ENCODE results near the gene HCFC1.

The HCFC1 gene

DNA sequence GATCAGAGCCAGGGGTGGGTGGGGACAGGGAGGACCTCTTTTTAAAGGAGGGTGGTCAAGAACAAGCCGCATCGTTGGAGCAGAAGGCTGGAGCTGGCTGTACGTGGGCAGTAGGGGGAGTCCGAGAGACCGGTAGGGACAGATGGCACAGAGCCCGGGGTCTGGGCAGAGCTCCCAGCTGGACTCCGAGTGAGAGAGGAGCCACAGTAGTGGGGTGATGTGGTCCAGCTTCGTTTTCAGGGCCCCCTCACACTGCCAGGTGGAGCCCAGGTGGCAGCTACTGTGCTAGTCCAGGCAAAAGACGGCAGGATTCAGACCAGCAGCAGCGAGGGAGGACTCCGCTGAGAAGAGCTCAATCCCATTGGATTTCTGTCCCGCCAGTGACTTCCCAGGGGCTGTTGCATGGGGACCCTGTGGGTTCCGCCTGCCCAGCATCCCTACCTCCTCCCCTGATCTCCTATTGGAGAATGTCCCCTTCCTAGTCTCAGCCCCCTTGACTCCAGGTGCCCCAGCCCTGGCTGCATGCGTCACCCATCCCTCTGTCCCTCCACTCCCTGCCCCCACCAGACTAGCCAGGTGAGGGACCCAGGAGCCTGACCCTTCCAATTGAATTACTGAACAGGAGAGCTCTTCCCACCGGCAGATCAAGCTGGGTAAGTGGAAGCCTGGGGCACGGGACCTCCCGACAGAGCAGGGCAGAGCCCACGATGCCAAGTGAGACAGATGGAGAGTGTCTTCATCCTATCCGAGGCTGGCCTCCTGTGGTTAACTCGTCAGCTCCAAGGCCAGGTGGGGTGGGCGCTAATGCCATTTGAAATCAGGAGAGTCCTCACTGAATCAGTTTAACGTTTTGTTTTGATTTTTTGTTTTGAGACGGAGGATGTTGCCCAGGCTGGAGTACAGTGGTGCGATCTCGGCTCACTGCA, 48.4 kb downstream of the HCFC1 start:
- DNase-seq: no peak

DNA sequence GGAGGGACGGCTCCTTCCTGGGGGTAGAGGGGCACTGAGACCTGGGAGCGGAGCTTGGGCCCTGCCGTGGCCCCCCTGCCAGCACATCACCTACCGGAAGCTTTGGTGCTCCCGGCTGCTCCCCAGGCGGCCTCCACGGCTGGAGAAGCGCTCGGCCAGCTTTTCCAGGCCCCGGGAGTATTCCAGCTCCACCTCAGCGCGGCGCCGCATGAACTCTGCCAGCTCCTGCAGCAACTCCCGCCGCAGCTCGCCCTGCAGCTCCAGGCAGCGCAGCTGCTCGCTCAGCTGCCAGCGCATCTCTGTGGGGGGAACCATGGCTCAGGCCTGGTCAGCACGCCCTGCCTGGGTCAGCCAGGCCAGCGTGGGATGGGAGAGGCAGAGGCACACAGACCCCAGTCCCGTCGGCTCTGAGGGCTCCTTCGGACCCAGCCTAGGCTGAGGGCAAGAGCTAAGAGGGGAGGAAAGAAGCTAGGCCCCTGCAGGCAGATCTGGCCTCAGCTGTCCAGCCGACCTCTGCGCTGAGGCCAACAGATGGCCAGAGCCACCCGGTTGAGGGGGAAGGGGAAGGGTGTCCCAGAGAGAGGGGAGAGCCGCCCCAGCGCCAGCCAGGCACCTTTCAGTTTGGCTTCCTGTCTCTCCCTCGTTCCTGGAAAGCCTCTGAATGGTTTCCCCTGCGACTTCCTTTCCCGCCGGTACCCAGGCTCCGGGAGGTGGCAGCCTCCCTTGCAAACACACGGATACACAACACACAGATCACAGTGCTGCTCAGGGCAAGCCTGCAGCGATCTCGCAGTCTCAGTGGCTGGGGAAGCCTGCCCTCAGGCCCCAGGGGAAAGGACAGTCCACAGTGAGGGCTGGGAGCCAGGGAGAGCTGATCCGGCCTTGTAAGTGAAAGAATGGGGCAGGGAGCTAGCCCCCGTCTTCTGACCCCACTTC, 49.8 kb downstream of the HCFC1 start:
- DNase-seq: peak in 1 of 5 donors; percentile 54

- DNase-seq: no peak
Observed at GRCh38 chrX:153921070-153921469, 50.5 kb downstream of the HCFC1 start.

DNA sequence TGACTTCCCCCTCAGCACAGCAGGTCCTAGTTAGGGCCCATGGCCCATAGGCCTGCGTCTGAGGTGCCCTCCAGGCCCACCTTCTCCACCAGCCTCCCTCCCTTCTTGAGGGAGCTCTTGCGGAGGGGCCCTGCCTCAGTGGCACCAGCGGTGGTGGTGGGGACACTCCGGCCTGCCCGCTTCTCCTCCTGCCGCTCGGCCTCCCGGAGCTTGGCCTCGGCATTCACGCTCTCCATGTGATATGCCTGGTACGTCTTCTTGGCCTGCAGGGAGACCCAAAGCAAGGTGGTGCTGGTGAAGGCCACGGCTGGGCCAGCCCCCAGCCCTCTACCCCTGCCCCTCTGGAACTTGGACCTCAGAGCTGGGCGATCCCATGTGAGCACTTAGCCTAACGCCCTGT, 51.1 kb downstream of the HCFC1 start:
- DNase-seq: no peak

- no peak for DNase-seq
Observed at GRCh38 chrX:153919281-153919680, 52.3 kb downstream of the HCFC1 start.

DNA sequence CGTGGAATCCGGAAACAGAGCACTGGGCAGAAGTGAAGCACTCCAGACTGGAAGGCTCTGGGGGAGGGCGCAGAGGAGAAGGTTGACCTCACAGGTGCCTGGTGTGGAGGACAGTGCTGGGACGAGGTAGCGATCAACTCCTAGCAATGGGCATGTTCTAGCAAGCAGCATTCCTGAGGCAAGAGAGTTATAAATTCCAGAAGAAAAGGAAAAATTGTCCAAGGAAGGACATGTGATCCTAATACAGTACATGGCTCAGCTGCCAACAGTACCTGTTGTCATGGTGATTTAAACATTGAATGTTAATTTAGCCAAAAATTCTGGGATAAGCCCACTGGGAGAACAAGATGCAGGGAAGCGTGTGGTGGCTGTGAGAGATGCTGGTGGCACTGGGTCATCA, 53.7 kb downstream of the HCFC1 start:
- DNase-seq: no peak

DNA sequence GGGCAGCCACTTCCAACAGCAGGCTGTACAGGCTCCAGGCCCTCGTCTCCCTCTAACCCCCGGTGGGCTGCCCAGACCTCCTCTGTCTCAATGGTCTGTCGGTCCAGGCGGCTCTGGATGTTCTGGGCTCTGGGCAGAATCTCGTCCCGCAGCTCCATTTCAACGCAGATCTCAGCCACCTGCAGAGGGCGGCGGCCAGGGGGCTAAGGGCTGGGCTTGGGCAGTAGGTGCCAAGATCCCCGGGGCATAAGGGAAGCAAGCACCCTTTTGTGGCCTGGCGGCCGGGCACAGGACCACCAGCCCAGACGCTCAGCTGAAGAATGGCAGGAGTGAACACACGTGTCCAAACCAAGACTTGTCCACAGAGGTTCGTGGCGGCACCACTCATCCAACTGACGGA, 57.9 kb downstream of the HCFC1 start:
- no peak for DNase-seq

DNA sequence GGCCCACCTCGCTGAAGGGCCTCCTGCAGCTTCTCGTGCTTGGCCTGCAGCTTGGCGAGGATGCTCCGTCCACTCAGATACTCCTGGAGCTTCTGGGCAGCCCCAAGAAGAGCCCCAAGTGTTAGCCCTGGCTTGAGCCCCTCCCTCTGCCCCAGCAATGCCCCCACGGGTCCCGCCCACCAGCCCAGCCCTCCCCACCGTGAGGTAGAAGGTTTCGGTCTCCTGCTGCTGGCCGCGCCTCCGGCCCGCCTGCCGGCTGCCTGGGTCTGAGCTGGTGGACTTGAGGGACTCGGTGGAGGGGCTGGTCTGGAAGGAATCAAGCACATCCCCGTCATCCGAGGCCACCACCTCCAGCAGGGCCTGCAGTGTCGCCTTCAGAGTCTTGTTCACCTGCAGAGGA, 58.4 kb downstream of the HCFC1 start:
- no peak for DNase-seq

- DNase-seq: no peak
Observed at GRCh38 chrX:153911798-153912197, 59.8 kb downstream of the HCFC1 start.

DNA sequence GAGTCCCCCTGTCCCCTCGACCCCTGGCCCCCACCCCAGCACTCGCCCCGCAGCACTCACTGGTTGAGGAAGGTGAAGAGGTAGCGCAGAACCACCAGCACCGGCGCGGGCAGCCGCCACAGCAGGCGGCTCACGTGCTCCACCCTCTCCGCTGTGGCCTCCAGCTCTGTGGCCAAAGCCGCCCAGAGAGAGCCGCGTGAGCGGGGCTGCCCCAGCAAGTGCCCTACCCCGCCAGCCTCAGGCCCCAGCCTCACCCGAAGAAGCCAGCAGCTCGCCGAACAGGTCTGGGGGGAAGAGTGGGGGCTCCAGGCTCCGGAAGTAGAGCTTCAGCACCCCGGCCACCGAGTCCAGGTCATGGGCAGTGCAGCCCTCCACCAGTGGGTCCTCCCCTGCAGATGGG, 61.2 kb downstream of the HCFC1 start:
- DNase-seq: no peak

GRCh38 chrX:153909980-153910360, 61.6 kb downstream of the HCFC1 start:
- no peak for DNase-seq

DNA sequence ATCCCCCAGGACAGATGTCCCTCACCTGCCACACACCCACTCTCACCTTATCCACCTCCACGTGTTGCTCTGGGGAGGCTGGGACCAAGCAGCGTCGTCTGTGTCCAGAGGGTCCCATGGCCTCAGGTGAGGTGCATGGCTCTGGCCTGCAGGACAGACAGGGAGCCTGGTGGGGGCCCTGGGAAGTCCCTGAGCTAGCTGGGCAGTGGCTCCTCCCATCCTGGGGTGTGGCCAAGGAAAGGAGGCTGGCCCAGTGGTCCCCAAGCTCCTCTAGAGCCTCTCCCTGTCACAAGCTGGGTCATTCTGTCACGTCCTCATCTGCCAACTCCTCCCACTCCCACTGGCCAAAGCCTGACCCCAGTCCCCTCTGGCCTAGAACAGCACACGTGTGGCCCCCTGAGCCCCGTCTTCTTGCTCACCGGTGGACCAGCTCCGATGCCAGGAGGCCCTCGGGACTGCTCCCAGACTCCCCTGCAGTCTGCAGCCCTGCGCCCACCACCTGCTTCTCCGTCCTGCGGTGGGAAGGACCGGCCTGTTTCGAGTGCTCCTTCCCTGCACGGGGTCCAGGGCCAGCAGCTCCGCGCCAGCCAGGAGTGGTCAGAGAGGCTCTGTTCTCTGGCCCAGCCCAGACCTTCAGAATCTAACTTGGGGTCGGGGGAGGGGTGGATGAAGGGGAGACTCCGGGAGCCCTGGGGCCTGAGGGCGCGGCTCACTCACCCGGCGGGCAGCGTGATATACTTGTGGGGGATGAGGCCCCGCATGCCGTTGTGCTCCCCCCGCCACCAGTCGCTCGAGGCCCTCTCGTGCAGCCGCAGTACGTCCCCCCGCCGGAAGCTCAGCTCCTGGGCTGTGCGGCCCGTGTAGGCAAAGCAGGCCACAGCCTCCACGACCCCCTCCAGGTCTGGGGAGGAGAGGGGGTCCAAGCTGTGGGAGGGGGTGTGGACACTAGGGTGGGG, 62.3 kb downstream of the HCFC1 start:
- DNase-seq: no peak

GRCh38 chrX:153908219-153908860, 63.3 kb downstream of the HCFC1 start:
- no peak for DNase-seq

GRCh38 chrX:153907456-153907855, 64.2 kb downstream of the HCFC1 start:
- no peak for DNase-seq

GRCh38 chrX:153906126-153906917, 65.3 kb downstream of the HCFC1 start:
- no peak for DNase-seq

DNA sequence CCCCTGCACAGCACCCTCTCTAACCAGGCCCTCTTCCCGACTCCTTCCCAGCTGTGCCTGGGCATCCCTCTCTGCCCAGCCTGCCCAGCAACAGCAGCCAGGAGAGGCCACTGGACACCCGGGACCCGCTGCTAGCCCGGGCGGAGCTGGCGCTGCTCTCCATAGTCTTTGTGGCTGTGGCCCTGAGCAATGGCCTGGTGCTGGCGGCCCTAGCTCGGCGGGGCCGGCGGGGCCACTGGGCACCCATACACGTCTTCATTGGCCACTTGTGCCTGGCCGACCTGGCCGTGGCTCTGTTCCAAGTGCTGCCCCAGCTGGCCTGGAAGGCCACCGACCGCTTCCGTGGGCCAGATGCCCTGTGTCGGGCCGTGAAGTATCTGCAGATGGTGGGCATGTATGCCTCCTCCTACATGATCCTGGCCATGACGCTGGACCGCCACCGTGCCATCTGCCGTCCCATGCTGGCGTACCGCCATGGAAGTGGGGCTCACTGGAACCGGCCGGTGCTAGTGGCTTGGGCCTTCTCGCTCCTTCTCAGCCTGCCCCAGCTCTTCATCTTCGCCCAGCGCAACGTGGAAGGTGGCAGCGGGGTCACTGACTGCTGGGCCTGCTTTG, 66.0 kb downstream of the HCFC1 start:
- DNase-seq: no peak

GRCh38 chrX:153903991-153904957, 67.3 kb downstream of the HCFC1 start, which contains the start of gene AVPR2:
Gene AVPR2, plus strand, starts transcription at chrX:153904673. Its CDS starts 473 bp downstream, at chrX:153905146.
- no peak for DNase-seq

DNA sequence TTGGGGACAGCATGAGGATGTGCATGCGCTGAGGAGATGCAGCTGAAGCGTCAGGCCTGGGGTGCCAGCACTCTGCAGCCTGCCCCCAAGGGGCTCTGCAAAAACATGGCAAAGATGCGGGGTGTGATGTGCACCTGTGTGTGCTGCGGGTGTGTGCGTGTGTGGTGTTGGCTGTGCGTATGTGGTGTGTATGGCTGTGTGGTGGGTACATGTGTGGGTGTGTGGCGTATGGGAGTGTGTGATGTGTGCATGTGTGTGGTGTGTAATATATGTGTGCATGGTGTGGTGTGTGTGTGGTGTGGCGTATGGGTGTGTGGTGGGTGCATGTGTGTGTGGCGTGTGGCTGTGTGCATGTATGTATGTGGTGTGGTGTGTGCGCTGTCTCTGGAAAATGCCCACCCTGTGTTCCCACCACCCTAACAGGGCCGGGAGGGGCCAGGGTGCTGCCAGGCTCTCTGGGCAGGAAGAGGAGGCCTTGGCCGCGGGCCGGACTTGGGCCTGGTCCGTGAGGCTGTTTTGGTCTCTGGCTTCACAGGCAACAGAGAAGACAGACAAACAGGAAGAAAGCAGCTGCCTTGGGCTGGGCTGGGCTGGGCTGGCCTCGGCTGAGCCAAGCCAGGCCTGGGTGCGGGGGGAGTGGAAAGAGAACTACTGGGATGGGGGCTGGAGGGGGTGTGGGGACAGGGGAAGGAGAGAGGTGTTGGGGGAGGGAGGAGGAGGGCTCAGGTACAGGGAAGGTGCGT, 68.2 kb downstream of the HCFC1 start:
- no peak for DNase-seq

Measured in T-helper 1 cell (primary cell).